GM21423 (cell line): ENCODE data around the gene TAX1BP1.
"Not testable (repeated sequence)": the region's sequence is repeated elsewhere in the genome, so short reads cannot be mapped to it uniquely, and the experiment has no call there.

ENCODE experiments used
- ATAC-seq: cut with Tn5 transposase; IDR thresholded peaks from one replicate; pipeline ENCODE4 v1.9.1; 2021; ENCODE audit warnings: mild to moderate bottlenecking, moderate library complexity; ENCODE audit not compliant: unreplicated experiment

TAX1BP1 gene

DNA sequence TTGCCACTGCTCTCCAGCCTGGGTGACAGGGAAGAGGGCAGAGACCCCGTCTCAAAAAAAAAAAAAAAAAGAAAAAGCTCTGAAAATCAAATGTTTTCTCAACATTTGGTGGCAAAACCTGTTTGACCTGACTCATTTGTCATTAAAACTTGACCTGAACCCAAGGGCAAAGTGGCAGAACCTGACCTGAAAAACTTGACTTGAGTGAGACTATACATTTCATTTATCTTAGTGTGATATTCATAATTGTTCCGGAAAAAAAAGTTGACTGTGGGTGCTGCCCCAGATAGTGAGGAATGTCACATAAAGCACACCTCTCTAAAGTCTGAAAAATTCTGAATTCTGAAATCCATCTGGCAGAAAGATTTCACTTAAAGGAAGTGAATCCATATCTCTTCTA is 2.3 kb upstream of the TAX1BP1 start:
- no peak for ATAC-seq

GRCh38 chr7:27739301-27739908 is 557 bp upstream of the TAX1BP1 start:
- peak; percentile 24 for ATAC-seq

- ATAC-seq = peak; percentile 65
Observed at GRCh38 chr7:27740449-27741086, 606 bp downstream of the TAX1BP1 start.

GRCh38 chr7:27742091-27742710 is 2.2 kb downstream of the TAX1BP1 start:
- ATAC-seq = not testable (repeated sequence)

GRCh38 chr7:27745064-27745583 is 5.2 kb downstream of the TAX1BP1 start:
- ATAC-seq = no peak

DNA sequence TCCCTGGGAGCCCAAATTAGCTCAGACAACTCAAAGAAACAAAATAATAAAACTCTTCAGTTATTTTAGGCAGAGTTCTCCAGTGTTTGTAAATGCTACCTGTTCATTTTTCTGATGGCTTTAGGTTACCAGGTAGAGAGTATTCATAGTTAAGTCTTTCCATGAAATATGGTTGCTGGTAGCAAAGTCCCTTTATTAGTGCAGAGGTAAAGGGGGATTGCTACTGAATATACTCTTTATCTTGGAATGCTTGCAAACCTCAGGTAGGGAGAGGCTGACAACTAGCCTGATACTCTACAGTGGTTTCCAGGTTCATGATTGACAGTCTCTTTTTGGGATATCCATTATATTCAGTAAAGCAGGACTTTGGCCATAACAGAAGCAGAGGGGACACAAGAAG is 6.5 kb downstream of the TAX1BP1 start:
- no peak for ATAC-seq

GRCh38 chr7:27746978-27747377 is 7.0 kb downstream of the TAX1BP1 start:
- no peak for ATAC-seq

- no peak for ATAC-seq
Observed at GRCh38 chr7:27747589-27748368, 7.8 kb downstream of the TAX1BP1 start.

- ATAC-seq = no peak
Observed at GRCh38 chr7:27750316-27750715, 10.4 kb downstream of the TAX1BP1 start.

GRCh38 chr7:27751888-27752660 is 12.1 kb downstream of the TAX1BP1 start:
- ATAC-seq = no peak

DNA sequence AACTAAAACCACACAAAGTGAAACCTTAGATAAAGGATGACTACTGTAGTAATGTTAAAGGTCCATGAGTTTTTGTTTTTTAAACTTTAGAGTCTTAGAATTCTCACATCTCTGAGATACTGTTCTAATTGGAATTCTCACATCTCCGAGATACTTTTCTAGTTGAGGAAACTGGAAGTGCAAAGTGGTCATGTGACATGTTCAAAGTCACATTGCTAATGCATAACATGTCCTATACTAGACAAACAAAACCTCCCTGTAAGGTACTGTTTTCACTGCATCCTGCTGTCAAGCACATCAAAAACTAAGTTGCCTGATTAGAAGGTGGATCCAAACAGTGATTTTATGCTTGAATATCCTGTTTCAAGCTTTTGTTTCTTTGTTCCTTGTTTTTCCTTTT is 13.9 kb downstream of the TAX1BP1 start:
- no peak for ATAC-seq

DNA sequence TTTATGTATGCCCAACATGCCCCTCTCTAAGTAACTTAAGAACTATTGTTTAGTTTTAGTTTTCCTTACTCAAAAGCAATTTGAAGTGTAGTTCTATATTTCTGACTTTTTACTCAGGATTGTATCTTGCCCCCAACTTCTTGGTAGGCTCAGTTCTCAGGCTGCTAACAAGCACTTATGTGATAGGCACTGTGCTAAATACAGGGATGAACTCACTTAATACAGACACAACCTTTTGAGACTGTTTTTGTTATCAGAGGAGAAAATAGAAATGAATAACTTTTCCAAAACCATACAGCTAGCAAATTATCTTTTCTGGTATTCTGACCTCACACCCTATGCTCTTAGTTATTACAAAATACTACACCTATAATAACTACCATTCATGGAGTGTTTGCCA is 16.3 kb downstream of the TAX1BP1 start:
- no peak for ATAC-seq

GRCh38 chr7:27759491-27759890 is 19.5 kb downstream of the TAX1BP1 start:
- no peak for ATAC-seq

GRCh38 chr7:27762062-27762461 is 22.1 kb downstream of the TAX1BP1 start:
- no peak for ATAC-seq

DNA sequence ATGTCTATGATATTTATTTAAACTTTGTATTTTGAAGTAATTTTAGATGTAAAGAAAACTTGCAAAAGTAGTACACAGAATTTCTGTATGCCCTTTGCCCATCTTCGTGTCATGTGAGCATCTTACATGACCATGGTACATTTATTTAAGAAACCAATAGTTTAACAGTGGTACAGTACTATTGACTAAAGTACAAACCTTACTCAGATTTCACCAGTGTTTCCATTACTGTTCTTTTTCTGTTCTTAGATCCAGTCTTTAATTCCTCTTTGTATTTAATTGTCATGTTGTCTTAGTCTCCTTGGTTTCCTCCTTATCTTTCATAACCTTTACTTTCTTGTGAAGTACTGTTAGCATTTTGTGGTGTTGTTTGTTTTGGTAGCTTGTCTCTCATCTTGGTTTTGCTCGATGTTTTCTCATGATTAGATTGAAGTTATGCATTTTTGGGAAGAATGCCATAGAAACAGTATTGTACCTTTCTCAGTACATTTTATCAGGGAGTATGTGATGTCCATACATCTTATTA is 24.1 kb downstream of the TAX1BP1 start:
- ATAC-seq = no peak

DNA sequence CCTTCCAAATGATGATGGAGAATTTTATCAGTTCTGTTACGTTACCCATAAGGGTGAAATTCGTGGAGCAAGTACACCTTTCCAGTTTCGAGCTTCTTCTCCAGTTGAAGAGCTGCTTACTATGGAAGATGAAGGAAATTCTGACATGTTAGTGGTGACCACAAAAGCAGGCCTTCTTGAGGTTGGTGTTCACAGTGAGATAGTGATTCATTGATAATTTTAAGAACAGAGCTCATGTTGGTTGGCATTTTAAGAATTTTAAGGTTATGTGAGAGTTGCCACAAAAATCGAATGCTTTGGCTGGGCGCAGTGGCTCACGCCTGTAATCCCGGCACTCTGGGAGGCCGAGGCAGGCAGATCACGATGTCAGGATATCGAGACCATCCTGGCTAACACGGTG is 25.9 kb downstream of the TAX1BP1 start:
- ATAC-seq = no peak

- ATAC-seq = no peak
Observed at GRCh38 chr7:27767374-27767773, 27.4 kb downstream of the TAX1BP1 start.

DNA sequence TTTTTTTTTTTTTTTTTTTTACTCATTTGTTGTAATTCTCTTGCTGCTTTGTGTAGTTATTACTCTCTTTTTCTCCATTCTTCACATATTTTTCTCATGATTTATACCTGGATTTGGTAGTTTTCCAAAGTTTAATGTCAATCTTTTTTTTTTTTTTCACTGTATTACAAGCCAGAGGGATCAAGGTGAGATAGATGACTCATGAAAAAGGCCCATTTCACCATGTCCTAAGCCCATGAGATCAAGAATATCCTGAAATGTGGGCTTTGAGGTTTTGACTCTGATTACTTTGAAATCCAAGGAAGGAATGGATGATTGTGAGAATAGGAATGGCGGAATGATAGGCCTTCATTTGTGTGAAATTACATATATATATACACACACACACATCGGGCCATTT is 31.1 kb downstream of the TAX1BP1 start:
- no peak for ATAC-seq

DNA sequence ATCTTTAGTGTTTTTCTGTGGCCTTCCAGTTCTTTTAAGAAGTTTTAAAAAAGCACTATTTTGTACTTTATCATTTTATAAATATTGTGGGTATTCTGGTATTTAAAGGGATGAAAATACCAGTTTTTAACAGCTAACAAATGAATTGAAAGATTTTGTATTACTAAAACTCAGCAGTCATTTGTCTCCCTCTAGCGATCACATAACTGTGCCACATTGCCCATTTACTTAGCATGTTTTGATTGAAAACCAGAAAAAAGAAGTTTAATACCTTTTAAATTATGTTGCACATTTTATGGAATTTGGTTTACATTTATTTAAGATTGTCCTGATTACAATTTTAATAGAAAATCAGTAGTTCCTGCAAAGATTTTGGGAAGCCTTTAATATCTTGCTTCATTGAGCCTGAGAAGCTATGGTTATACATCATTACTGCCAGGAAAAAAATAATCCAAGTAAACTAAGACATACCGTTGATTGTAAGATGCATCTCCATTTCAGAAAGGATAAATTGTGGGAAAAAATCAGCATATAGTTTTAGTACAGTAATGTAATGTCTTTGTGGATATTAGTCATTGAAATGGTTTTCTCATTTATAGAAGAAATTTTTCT is 34.9 kb downstream of the TAX1BP1 start:
- ATAC-seq = no peak

- ATAC-seq = no peak
Observed at GRCh38 chr7:27775782-27776181, 35.8 kb downstream of the TAX1BP1 start.
